A549 treated with AZD2906 at 1 μM for 4 hours (cell line): ENCODE results near the gene TPMT. TPM values are rescaled to one million over a fixed set of nuclear protein-coding genes. Genes with fewer than 3 reads are reported as not detected.

Experiments
- total RNA-seq: library from RNA; stranded (reverse); fragments of 200-300 nt; extraction: Qiagen RNA extraction; gene quantifications from 5 replicates; pipeline ENCODE4 v1.2.3, GENCODE V29; 2022

The TPMT gene
- 5.1 to 6.6 TPM (median 5.4 TPM) in 5 replicates for total RNA-seq

DNA sequence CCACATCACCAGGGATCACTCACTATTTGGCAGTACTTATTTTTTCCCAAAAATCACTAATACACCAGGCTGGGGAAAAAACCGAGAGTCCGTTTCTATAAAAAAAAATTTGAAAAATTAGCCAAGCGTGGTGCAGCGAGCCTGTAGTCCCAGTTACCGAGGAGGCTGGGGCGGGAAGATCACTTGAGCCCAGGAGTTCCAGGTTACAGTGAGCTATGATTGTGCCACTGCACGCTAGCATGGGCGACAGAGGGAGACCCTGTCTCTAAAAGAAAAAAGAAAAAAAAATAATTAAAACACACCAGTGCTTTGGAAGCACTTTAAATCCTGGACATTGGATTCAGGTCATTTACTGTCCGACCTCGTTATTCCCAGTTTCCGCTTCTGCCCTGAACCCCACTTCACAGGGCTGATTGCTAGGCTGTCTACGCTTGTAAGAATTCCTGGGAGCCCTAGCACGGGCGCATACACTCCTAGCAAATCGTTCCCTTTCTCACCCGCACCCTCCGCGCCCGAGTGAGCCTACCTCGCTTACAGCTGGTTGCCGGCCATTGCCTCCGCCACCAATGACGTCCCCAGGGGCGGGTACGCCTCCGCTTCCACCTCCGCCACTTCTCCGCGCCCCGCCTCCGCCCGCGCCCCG is at the start of gene TPMT:
Gene TPMT, minus strand, starts transcription at position 571 of the 643 bp plus-strand sequence. CDS start 5,950 bp downstream, outside the sequence.

GRCh38 chr6:18155150-18155863 is 430 bp upstream of the TPMT start, which contains the start of gene KDM1B:
TSS of gene KDM1B (plus strand) at chr6:18155422. CDS start at chr6:18159896, 4,474 bp downstream.

DNA sequence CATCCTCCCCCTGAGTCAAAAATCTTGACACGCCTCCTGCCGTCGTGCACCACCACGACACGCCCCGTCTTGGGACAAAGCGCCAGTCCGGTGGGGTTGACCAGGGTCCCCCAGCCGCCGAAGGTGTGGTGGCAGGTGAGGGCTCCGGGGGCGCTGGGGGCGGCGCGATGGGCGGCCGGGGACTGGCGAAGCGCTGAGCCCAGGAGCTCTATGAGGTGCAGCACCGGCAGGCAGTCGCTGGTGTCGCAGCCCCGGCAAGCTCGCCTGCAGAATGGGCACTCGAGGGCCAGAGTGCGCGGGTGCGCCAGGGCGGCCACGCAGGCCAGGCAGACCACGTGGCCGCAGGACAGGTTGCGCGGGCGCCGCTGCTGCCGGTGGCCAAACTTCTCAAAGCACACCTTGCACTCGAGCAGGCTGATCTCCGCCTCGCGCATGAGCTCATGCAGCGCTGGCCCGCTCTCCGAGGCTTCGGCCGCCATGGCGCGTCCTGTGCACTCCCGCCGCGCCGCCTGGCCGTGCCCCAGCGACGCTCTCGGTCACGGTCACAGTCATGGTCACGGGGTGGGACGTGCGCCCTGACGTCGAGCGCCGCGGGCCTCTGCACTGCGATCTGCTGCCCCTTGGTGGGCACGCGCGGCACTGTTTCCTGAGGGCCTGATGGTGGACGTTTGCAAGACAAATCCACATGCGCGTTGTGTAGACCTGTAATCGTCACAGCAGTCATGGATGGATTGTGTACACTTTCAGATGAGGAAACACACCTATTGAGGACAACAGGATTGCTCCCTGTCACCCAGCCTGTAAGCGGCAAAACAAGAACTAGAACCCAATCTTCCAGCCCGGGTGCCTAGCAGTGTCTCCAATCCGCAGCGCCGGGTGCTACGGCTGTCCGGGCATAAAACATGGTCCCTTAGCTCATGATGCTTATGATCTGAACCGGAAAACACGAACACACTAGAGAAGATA is 32.5 kb downstream of the TPMT start, which contains the start of gene NHLRC1:
Gene NHLRC1, minus strand, starts transcription at position 550 of the 966 bp plus-strand sequence. Its CDS starts 71 bp downstream, at position 479.

Other genes starting within 250 kb of the TPMT start
- 16.0 to 21.4 TPM (median 17.5 TPM) in 5 replicates for gene KIF13A, start 167.4 kb downstream of the TPMT start, total RNA-seq
- gene NHLRC1, start 32.4 kb downstream of the TPMT start, total RNA-seq, result 1.3 to 1.9 TPM (median 1.6 TPM) in 5 replicates
- 6.7 to 7.6 TPM (median 7.3 TPM) in 5 replicates for gene KDM1B, start 345 bp upstream of the TPMT start, total RNA-seq
- 68.4 to 110 TPM (median 75.3 TPM) in 5 replicates for gene DEK, start 109.5 kb upstream of the TPMT start, total RNA-seq
- 0.11 to 0.58 TPM (median 0.41 TPM) in 5 replicates for gene RNF144B, start 232.3 kb upstream of the TPMT start, total RNA-seq